Parathyroid adenoma (tissue), 2 donors: ENCODE data around the gene TBC1D28.
"Not testable (repeated sequence)": the region's sequence is repeated elsewhere in the genome, so short reads cannot be mapped to it uniquely, and the experiment has no call there.

ENCODE experiments used
- H2AFZ ChIP-seq: fragments of 300-600 bp; sonication (generic); one replicate; pipeline ENCODE4 v1.7.0; 2017; ENCODE audit warnings: antibody characterized with exemption, mild to moderate bottlenecking
- H3K27ac ChIP-seq: fragments of 300-600 bp; sonication (generic); one replicate; pipeline ENCODE4 v1.7.0; 2017
- H3K27me3 ChIP-seq: fragments of 300-600 bp; sonication (generic); one replicate; pipeline ENCODE4 v1.7.0; 2017; ENCODE audit warnings: low read length; ENCODE audit not compliant: control insufficient read depth, insufficient read depth
- H3K36me3 ChIP-seq: fragments of 300-600 bp; sonication (generic); one replicate; pipeline ENCODE4 v1.7.0; 2017; ENCODE audit warnings: low read length; ENCODE audit not compliant: control insufficient read depth, insufficient read depth
- H3K4me1 ChIP-seq: fragments of 300-600 bp; sonication (generic); one replicate; pipeline ENCODE4 v1.7.0; 2017; ENCODE audit warnings: control low read depth
- H3K4me2 ChIP-seq: fragments of 300-600 bp; sonication (generic); one replicate; pipeline ENCODE4 v1.7.0; 2017; ENCODE audit warnings: low read length
- H3K4me3 ChIP-seq: fragments of 300-600 bp; sonication (generic); one replicate; pipeline ENCODE4 v1.7.0; 2017; ENCODE audit warnings: low read depth, low read length
- H3K79me2 ChIP-seq: fragments of 300-600 bp; sonication (generic); one replicate; pipeline ENCODE4 v1.7.0; 2017; ENCODE audit warnings: control low read depth
- H3K9ac ChIP-seq: fragments of 300-600 bp; sonication (generic); one replicate; pipeline ENCODE4 v1.7.0; 2017; ENCODE audit warnings: mild to moderate bottlenecking
- H3K9me3 ChIP-seq: fragments of 300-600 bp; sonication (generic); one replicate; pipeline ENCODE4 v1.7.0; 2017; ENCODE audit warnings: low read length; ENCODE audit not compliant: control insufficient read depth
- TF ChIP-seq, protein P1 (sequence below): fragments of 300-600 bp; sonication (generic); IDR thresholded peaks from one replicate; pipeline ENCODE4 v1.7.0; 2017; ENCODE audit warnings: antibody characterized with exemption, mild to moderate bottlenecking
- donor health status: primary hyperparathyroidism.

TBC1D28 gene

DNA sequence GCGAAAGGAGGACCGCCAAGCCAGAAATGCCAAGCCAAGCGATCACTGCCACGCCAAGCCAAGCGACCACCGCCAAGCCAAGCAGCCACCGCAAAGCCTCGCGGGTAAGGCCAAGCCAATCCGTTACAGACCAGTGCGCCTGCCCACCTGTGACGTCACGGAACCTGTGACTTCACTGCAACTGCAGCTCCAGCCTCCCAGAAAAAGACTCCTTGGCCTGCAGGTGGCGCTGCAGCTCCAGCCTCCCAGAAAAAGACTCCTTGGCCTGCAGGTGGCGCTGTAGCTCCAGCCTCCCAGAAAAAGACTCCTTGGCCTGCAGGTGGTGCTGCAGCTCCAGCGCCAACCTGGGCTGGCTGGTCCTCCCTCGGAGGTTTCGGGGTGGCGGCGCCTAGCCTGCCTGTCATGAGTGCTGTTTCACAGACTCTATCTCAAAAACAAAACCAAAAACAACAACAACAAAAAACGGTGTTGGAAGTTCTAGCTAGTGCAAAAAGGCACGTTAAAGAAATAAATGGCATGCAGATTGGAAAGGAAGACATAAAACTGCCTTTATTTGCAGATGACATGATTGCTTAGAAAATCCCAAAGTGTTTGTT is 18.6 kb downstream of the TBC1D28 start:
- H3K27ac ChIP-seq, H3K9ac ChIP-seq, H3K4me3 ChIP-seq: not testable (repeated sequence)

DNA sequence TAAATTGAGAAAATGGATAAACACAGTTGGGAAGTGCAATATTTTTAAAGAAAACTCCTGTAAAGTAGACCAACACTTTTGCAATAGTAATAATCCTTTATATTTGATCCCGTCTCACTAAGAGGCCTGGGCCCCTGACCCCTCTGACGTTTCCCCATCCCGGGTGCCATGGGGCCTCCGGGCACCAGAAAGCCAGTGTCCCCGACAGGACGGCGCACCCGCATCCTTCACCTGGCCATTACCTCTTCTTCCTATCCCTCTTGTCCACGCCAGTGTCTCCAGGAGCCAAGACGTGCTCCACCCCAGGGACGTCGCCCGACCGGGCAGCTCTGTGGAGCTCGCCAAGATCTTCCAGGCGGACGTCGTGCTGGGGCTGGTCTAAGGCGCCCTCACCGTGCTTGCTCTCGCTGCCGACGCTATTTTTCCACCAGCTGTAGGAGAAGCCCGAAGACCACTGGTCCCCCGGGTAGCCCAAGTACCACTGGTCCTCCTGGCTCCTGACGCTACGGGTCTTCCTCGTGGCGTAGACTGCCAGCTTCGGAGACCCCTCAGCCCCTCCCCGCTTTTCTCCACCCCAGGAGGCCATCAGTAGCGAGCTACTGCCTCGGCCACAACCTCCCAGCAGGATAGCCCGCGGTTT is 19.2 kb downstream of the TBC1D28 start:
- H3K9ac ChIP-seq, H3K36me3 ChIP-seq, H3K27ac ChIP-seq, H3K4me2 ChIP-seq, H3K4me1 ChIP-seq, H3K9me3 ChIP-seq, H3K79me2 ChIP-seq, H3K4me3 ChIP-seq, H3K27me3 ChIP-seq: not testable (repeated sequence)
- H2AFZ ChIP-seq = peak overlapping the region; percentile 62

More for the DNA sequence above, 18.6 kb downstream of the TBC1D28 start:
- TF ChIP-seq, protein P1, sequence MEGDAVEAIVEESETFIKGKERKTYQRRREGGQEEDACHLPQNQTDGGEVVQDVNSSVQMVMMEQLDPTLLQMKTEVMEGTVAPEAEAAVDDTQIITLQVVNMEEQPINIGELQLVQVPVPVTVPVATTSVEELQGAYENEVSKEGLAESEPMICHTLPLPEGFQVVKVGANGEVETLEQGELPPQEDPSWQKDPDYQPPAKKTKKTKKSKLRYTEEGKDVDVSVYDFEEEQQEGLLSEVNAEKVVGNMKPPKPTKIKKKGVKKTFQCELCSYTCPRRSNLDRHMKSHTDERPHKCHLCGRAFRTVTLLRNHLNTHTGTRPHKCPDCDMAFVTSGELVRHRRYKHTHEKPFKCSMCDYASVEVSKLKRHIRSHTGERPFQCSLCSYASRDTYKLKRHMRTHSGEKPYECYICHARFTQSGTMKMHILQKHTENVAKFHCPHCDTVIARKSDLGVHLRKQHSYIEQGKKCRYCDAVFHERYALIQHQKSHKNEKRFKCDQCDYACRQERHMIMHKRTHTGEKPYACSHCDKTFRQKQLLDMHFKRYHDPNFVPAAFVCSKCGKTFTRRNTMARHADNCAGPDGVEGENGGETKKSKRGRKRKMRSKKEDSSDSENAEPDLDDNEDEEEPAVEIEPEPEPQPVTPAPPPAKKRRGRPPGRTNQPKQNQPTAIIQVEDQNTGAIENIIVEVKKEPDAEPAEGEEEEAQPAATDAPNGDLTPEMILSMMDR = peak; percentile 99
- H3K4me1 ChIP-seq, H3K27me3 ChIP-seq, H3K36me3 ChIP-seq, H3K9me3 ChIP-seq, H3K79me2 ChIP-seq: not testable (repeated sequence)
- Histone ChIP-seq H3K4me2 (peak overlapping the region; percentile 58), H2AFZ (peak overlapping the region; percentile 62)

DNA sequence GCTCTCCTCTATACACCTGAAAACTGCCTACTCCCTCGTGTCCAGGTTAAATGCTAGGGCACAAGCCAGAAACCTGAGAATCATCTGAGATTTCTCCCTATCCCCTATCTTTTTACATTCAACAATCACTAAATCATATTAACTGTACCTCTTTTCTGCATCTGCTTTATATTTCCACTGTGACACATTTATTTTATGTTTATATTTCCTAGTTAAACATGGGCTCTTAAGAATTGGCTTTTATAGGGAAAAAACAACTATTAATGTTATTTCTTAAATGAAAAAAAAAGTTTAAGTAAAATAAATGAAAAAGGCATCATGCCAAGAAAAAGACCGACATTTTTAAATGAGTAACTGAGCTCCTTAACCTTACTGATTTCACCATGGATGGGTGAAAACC is 26.6 kb downstream of the TBC1D28 start:
- not testable (repeated sequence) for H3K36me3 ChIP-seq, H3K27me3 ChIP-seq, H3K27ac ChIP-seq, H3K79me2 ChIP-seq, H3K9ac ChIP-seq, H3K9me3 ChIP-seq, H3K4me1 ChIP-seq, H3K4me2 ChIP-seq, H3K4me3 ChIP-seq, H2AFZ ChIP-seq

- not testable (repeated sequence) for H2AFZ ChIP-seq, H3K4me3 ChIP-seq, H3K27ac ChIP-seq, H3K9ac ChIP-seq, H3K79me2 ChIP-seq, H3K27me3 ChIP-seq, H3K4me2 ChIP-seq, H3K9me3 ChIP-seq, H3K36me3 ChIP-seq, H3K4me1 ChIP-seq
These were observed 31.2 kb downstream of the TBC1D28 start for GRCh38 chr17:18613016-18613415.

DNA sequence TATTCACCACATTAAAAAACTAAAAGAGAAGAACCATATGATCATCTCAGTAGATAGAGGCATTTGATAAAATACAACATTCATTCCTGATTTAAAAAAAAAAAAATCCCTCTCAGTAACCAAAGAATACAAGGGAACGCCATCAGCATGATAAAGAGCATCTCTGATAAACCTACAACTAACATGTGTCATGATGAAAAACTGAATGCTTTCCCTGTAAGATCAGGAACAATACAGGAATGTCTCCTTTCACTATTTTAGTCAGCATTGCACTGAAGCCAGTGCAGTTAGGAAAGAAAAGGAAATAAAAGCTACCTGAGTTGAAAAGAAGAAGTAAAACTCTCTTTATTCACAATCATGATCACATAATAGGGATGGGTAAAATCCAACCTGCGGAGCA is 51.1 kb downstream of the TBC1D28 start:
- H3K4me3 ChIP-seq, H3K27ac ChIP-seq, H3K79me2 ChIP-seq, H3K36me3 ChIP-seq, H3K27me3 ChIP-seq, H3K9ac ChIP-seq, H3K4me1 ChIP-seq, H3K9me3 ChIP-seq, H3K4me2 ChIP-seq, H2AFZ ChIP-seq: not testable (repeated sequence)
